K562 (cell line): Measurements from ENCODE around the gene MAPRE2. TPM values are rescaled to one million over a fixed set of nuclear protein-coding genes. Genes with fewer than 3 reads are reported as not detected.

ENCODE experiments used
- ATAC-seq: fragments of 200-7000 bp; cut with Tn5 transposase; 3 replicates; pipeline ENCODE4 v1.9.1; 2020; ENCODE audit warnings: moderate library complexity
- BruUV-seq: library from RNA; stranded (reverse); fragments of 400-500 nt; replicated peaks from 2 replicates; lab custom pipeline; 2021; lab: Mats Ljungman, UMichigan
- CTCF ChIA-PET: fragments of 300-600 bp; formaldehyde crosslinking; extraction: SDS; loops from one replicate; lab custom pipeline; 2021; ENCODE audit warnings: low intra/inter-chr PET ratio; lab: Yijun Ruan, JAX
- POLR2A ChIA-PET: fragments of 300-600, 350-650 bp; sonication (Branson Sonifier 250); formaldehyde crosslinking; extraction: SDS; loops from one replicate; lab custom pipeline; 2021; ENCODE audit warnings: antibody characterized with exemption, inconsistent platforms; lab: Yijun Ruan, JAX
- DNase-seq, 4 experiments: peaks; one replicate each; pipeline versions ENCODE4 v3.0.0 to v3.0.0-alpha.2; 2011 to 2018; ENCODE audit warnings: low spot score in 3 of 4, mixed read lengths in 3 of 4; ENCODE audit errors: extremely low read depth in 1 of 4
- FAIRE-seq: peaks from 2 replicates; lab custom pipeline; 2011; peaks lifted over from hg19 to GRCh38; lab: Jason Lieb, UNC
- H2AFZ ChIP-seq: 2 replicates; pipeline ENCODE4 v1.6.0; 2011; ENCODE audit warnings: low read depth, low read length, control low read depth, inconsistent platforms
- H3K27ac ChIP-seq: fragments of 200-600 bp; 3 replicates; pipeline ENCODE4 v1.8.0; 2011; ENCODE audit warnings: low read depth, mild to moderate bottlenecking, control low read depth, inconsistent platforms, low read length, moderate library complexity, mixed read lengths; ENCODE audit errors: extremely low read depth
- H3K27me3 ChIP-seq, 2 experiments: fragments of 300-600 bp in 1 of 2; 2 replicates in 1 of 2; 3 replicates in 1 of 2; pipeline versions ENCODE4 v1.6.0 to v1.8.0; 2011; ENCODE audit warnings: inconsistent platforms in 2 of 2, low read length in 2 of 2, mild to moderate bottlenecking in 1 of 2, mixed read lengths in 1 of 2, moderate library complexity in 1 of 2; ENCODE audit not compliant: control insufficient read depth in 2 of 2, insufficient read depth in 2 of 2
- H3K36me3 ChIP-seq: fragments of 300-600 bp; 3 replicates; pipeline ENCODE4 v1.8.0; 2011; ENCODE audit warnings: mild to moderate bottlenecking, low read length, inconsistent platforms; ENCODE audit not compliant: control insufficient read depth, insufficient read depth
- H3K4me1 ChIP-seq, 2 experiments: fragments of 200-600 bp in 1 of 2; replicated peaks in 1 of 2; 2 replicates in 1 of 2; 3 replicates in 1 of 2; pipeline versions ENCODE4 v1.5.1 to v1.8.0; 2011; ENCODE audit warnings: inconsistent platforms in 2 of 2, low read length in 2 of 2, mild to moderate bottlenecking in 1 of 2, mixed read lengths in 1 of 2, moderate library complexity in 1 of 2; ENCODE audit not compliant: control insufficient read depth in 2 of 2, insufficient read depth in 2 of 2
- H3K4me2 ChIP-seq: 2 replicates; pipeline ENCODE4 v1.6.1; 2011; ENCODE audit warnings: low read length, control low read depth, inconsistent platforms, mixed read lengths; ENCODE audit not compliant: insufficient read depth
- H3K4me3 ChIP-seq: fragments of 200-600 bp; sonication (generic), shearing (Covaris generic); 2 replicates; pipeline ENCODE4 v1.5.1; 2016; ENCODE audit warnings: control low read depth, inconsistent platforms
- H3K79me2 ChIP-seq: fragments of 200-600 bp; 3 replicates; pipeline ENCODE4 v1.8.0; 2011; ENCODE audit warnings: low read length, inconsistent platforms; ENCODE audit not compliant: control insufficient read depth, insufficient read depth
- H3K9ac ChIP-seq, 2 experiments: 2 replicates each; pipeline versions ENCODE4 v1.6.0 to v1.6.1; 2011; ENCODE audit warnings: low read depth in 2 of 2, low read length in 2 of 2, control low read depth in 1 of 2, inconsistent platforms in 1 of 2, mild to moderate bottlenecking in 1 of 2, mixed read lengths in 1 of 2; ENCODE audit not compliant: insufficient read depth in 1 of 2
- H3K9me1 ChIP-seq: one replicate; pipeline ENCODE4 v1.6.0; 2011; ENCODE audit warnings: inconsistent platforms, mild to moderate bottlenecking, low read length, moderate library complexity; ENCODE audit not compliant: control insufficient read depth, insufficient read depth
- H3K9me3 ChIP-seq: replicated peaks from 2 replicates; pipeline ENCODE4 v1.5.1; 2011; ENCODE audit warnings: low read depth, low read length, inconsistent platforms; ENCODE audit not compliant: control insufficient read depth, insufficient read depth
- H4K20me1 ChIP-seq: replicated peaks from 2 replicates; pipeline ENCODE4 v1.6.1; 2011; ENCODE audit warnings: low read length, inconsistent platforms, mixed read lengths; ENCODE audit not compliant: control insufficient read depth, insufficient read depth
- CBX2 ChIP-seq: fragments of 200-600 bp; sonication (generic); IDR thresholded peaks from one replicate; pipeline ENCODE4 v1.6.1; 2012; ENCODE audit warnings: mild to moderate bottlenecking, low read length, inconsistent platforms; ENCODE audit not compliant: insufficient read depth, poor library complexity, severe bottlenecking
- CBX3 ChIP-seq, 2 experiments: IDR thresholded peaks; 1 replicate in 1 of 2; 2 replicates in 1 of 2; pipeline ENCODE4 v1.6.1; 2012; ENCODE audit warnings: inconsistent platforms in 2 of 2, low read length in 2 of 2, borderline replicate concordance in 1 of 2, control low read depth in 1 of 2
- CGGBP1 ChIP-seq: fragments of 250-450 bp; sonication (Bioruptor Pico); IDR thresholded peaks from 2 replicates; pipeline ENCODE4 v1.9.0; 2021; ENCODE audit warnings: mild to moderate bottlenecking
- FOS ChIP-seq: IDR thresholded peaks from 3 replicates; pipeline ENCODE4 v1.6.1; 2011; ENCODE audit not compliant: insufficient read length; ENCODE audit errors: extremely low read depth
- MEIS2 ChIP-seq: fragments of 450-650 bp; IDR thresholded peaks from 2 replicates; pipeline ENCODE4 v1.6.1; 2014; ENCODE audit warnings: mild to moderate bottlenecking; ENCODE audit not compliant: partially characterized antibody
- NCOA6 ChIP-seq: fragments of 450-650 bp; IDR thresholded peaks from 2 replicates; pipeline ENCODE4 v1.6.1; 2017; ENCODE audit warnings: mild to moderate bottlenecking
- PBX2 ChIP-seq, 2 experiments: IDR thresholded peaks in 1 of 2; conservative IDR thresholded peaks in 1 of 2; 2 replicates each; pipeline ENCODE4 v1.6.1; 2016; ENCODE audit warnings: low read depth in 2 of 2, mild to moderate bottlenecking in 1 of 2, missing compliant biosample characterization in 1 of 2, missing genetic modification characterization in 1 of 2, moderate library complexity in 1 of 2
- SIRT6 ChIP-seq: IDR thresholded peaks from one replicate; pipeline ENCODE4 v1.6.1; 2012; ENCODE audit warnings: low read depth, mild to moderate bottlenecking, control low read depth, inconsistent platforms, low read length, moderate library complexity
- SP2 ChIP-seq: IDR thresholded peaks from 2 replicates; pipeline ENCODE4 v1.6.1; 2011; ENCODE audit warnings: mild to moderate bottlenecking, low read depth, low read length, moderate library complexity; ENCODE audit not compliant: poor library complexity, severe bottlenecking; ENCODE audit errors: extremely low read depth
- TRIM24 ChIP-seq, 2 experiments: fragments of 450-650 bp; IDR thresholded peaks; 2 replicates each; pipeline ENCODE4 v1.6.1; 2016
- TRIM28 ChIP-seq: fragments of 450-650 bp; IDR thresholded peaks from 2 replicates; pipeline ENCODE4 v1.6.1; 2017
- TSC22D4 ChIP-seq: fragments of 450-650 bp; IDR thresholded peaks from 2 replicates; pipeline ENCODE4 v1.6.1; 2016; ENCODE audit warnings: missing genetic modification characterization, missing biosample characterization, control low read depth
- UBTF ChIP-seq, 2 experiments: IDR thresholded peaks; 2 replicates each; pipeline ENCODE4 v1.6.1; 2012; ENCODE audit warnings: improper control_type of control experiment in 2 of 2, low read depth in 2 of 2, low read length in 2 of 2, borderline replicate concordance in 1 of 2
- ZBTB8A ChIP-seq: fragments of 450-650 bp; IDR thresholded peaks from 2 replicates; pipeline ENCODE4 v1.6.1; 2018; ENCODE audit warnings: mild to moderate bottlenecking, moderate library complexity; ENCODE audit not compliant: partially characterized antibody
- WGBS: fragments of 100-300 bp; shearing (Covaris generic); methylation state at CpG from one replicate; pipeline ENCODE4 v1.1.6; 2016; ENCODE audit warnings: low coverage, mixed read lengths; ENCODE audit not compliant: insufficient coverage; ENCODE audit errors: missing lambda C conversion rate; 5-methylcytosine and 5-hydroxymethylcytosine counted together
- in situ Hi-C: fragments of 300-500 bp; cut with MboI; formaldehyde crosslinking; loops from 4 replicates; pipeline ENCODE4 v1.15.0; 2018; ENCODE audit warnings: inconsistent platforms, mixed read lengths
- intact Hi-C: fragments of 100-400 bp; cut with micrococcal nuclease; formaldehyde crosslinking; loops from 2 replicates; pipeline ENCODE4 v1.14.2; 2022
- polyA plus RNA-seq, 8 experiments: library from polyadenylated mRNA; depleted of rRNA in 4 of 8; stranded (reverse) in 5 of 8; unstranded in 3 of 8; fragments of >200 nt; fragmentation: Nextera tagmentation in 2 of 8; fragmentation: Illumina TruSeq in 1 of 8; extraction: Ambion mirVana in 2 of 8; extraction: Trizol in 1 of 8; gene quantifications; 2 replicates each; pipeline versions ENCODE4 v1.2.1 to v1.2.3, GENCODE V29; 2011 to 2014; ENCODE audit warnings: inconsistent platforms in 1 of 8, missing spikeins in 1 of 8
- total RNA-seq, 7 experiments: library from RNA; depleted of rRNA in 6 of 7; stranded (reverse); fragments of >200 nt in 6 of 7; fragmentation: Illumina TruSeq in 2 of 7; extraction: Trizol in 2 of 7; gene quantifications; 2 replicates each; pipeline versions ENCODE4 v1.2.1 to v1.2.3, GENCODE V29; 2011 to 2021; ENCODE audit warnings: low replicate concordance in 1 of 7

The MAPRE2 gene
- total and polyA plus RNA-seq, 9 of the 15 experiments (the other 6 are each of a cell fraction or from before 2014, with no cell fraction given), result 32.3 to 70.7 (median 40.7) TPM

GRCh38 chr18:35047697-35048292 is 6.6 kb downstream of the MAPRE2 start:
- H3K79me2 ChIP-seq, result peaks cover 98% of the 10 kb centered on the region
- ChIA-PET POLR2A (interaction anchor here (1.1 to 4.4 kb wide), 3 partner anchors 11 to 329 kb away, joined by 3 to 33 read pairs (median 3); partner anchors contain the start of gene ZNF396), CTCF (no interaction called here)
- TF ChIP-seq NCOA6 (no peak), SP2 (no peak), ZBTB8A (no peak), CGGBP1 (CRISPR knock-in tag) (no peak), UBTF (IDR thresholded peaks at IDR 0.05; ENCODE audit: borderline replicate concordance in 1 of 2, low read depth in 2 of 2, low read length in 2 of 2) (no peak), MEIS2 (peak; percentile 75), PBX2 (CRISPR knock-in tag; IDR thresholded peaks at IDR 0.05; ENCODE audit: low read depth) (no peak), PBX2 (tag; conservative IDR thresholded peaks at IDR 0.05; ENCODE audit: low read depth) (peak; percentile 56), FOS (no peak), TRIM24 (IDR thresholded peaks at IDR 0.05) (peak in 1 of 2 experiments; percentile 78; a peak in 2 of 4 replicates), SIRT6 (no peak), CBX3 (IDR thresholded peaks at IDR 0.05; ENCODE audit: borderline replicate concordance in 1 of 2, low read length in 2 of 2) (peak in 1 of 2 experiments; percentile 48; a peak in 1 of 3 replicates), TRIM28 (0 out of 2 replicates have a peak, but pooled peaks have one; percentile 35), TSC22D4 (tag) (no peak), CBX2 (no peak)

More at GRCh38 chr18:35047697-35048292, 6.6 kb downstream of the MAPRE2 start:
- 96% methylated on average over 4 of the region's 4 CpGs for WGBS
- intact Hi-C loops (loop anchor here (10.0 kb wide), 2 partner anchors 63 to 297 kb away; partner anchors contain the start of gene ZNF24), in situ Hi-C loops (no loop called here)
- Histone ChIP-seq H3K9me1 (no peaks in the 10 kb centered on the region), H3K4me2 (no peak overlapping the region), H3K27me3 (no peaks in the 10 kb centered on the region), H2AFZ (no peak overlapping the region), H3K27ac (no peak overlapping the region), H3K9ac (no peak overlapping the region), H4K20me1 (no peaks in the 10 kb centered on the region), H3K4me3 (no peak overlapping the region), H3K9me3 (peaks cover 5% of the 10 kb centered on the region; the same call in 1 of the 2 replicates), H3K36me3 (peaks cover 4% of the 10 kb centered on the region; the same call in 1 of the 3 replicates), H3K4me1 (peaks cover 15 to 69% of the 10 kb centered on the region in 2 experiments)
- FAIRE-seq (no peak), DNase-seq (no peak), ATAC-seq (no peak)
- no TSS peak for BruUV-seq
